ENCODE results near the gene A1BG.
A peak's percentile ranks its signal among the peaks of the same experiment; 100 is the strongest.
"Not testable (repeated sequence)": the region's sequence is repeated elsewhere in the genome, so short reads cannot be mapped to it uniquely, and the experiment has no call there.

The A1BG gene

GRCh38 chr19:58325311-58326022, 27.8 kb downstream of the A1BG start:
- H3K27ac Mint-ChIP-seq = no peak overlapping the region
- no peaks in the 10 kb centered on the region for H3K27me3 Mint-ChIP-seq

GRCh38 chr19:58319241-58319640, 34.1 kb downstream of the A1BG start:
- Mint-ChIP-seq H3K36me3 (peaks cover 11% of the 10 kb centered on the region), H3K27ac (no peak overlapping the region), H3K4me1 (no peaks in the 10 kb centered on the region), H3K27me3 (no peaks in the 10 kb centered on the region), H3K4me3 (no peak overlapping the region), H3K9me3 (no peaks in the 10 kb centered on the region)
- ATAC-seq (ENCODE audit: low read depth) = no peak
- no peak for DNase-seq (ENCODE audit: low spot score in 2 of 2)

More at GRCh38 chr19:58325311-58326022, 27.8 kb downstream of the A1BG start:
- Mint-ChIP-seq H3K4me1 (peaks cover 2% of the 10 kb centered on the region), H3K4me3 (no peak overlapping the region), H3K9me3 (no peaks in the 10 kb centered on the region), H3K36me3 (peaks cover 5% of the 10 kb centered on the region)
- ATAC-seq (ENCODE audit: low read depth) (no peak), DNase-seq (ENCODE audit: low spot score in 2 of 2) (no peak)

GRCh38 chr19:58318297-58318696, 35.0 kb downstream of the A1BG start:
- no peaks in the 10 kb centered on the region for H3K9me3 Mint-ChIP-seq
- H3K36me3 Mint-ChIP-seq = peaks cover 16% of the 10 kb centered on the region
- no peak overlapping the region for H3K27ac Mint-ChIP-seq
- DNase-seq (ENCODE audit: low spot score in 2 of 2) = no peak
- no peaks in the 10 kb centered on the region for H3K4me1 Mint-ChIP-seq
- no peak for ATAC-seq (ENCODE audit: low read depth)
- H3K4me3 Mint-ChIP-seq = no peak overlapping the region
- H3K27me3 Mint-ChIP-seq = no peaks in the 10 kb centered on the region

GRCh38 chr19:58317476-58318072, 35.7 kb downstream of the A1BG start:
- no peak overlapping the region for H3K4me3 Mint-ChIP-seq
- peaks cover 17% of the 10 kb centered on the region for H3K36me3 Mint-ChIP-seq
- no peaks in the 10 kb centered on the region for H3K27me3 Mint-ChIP-seq
- ATAC-seq (ENCODE audit: low read depth) = no peak
- no peaks in the 10 kb centered on the region for H3K9me3 Mint-ChIP-seq
- H3K4me1 Mint-ChIP-seq = no peaks in the 10 kb centered on the region
- DNase-seq (ENCODE audit: low spot score in 2 of 2) = no peak
- H3K27ac Mint-ChIP-seq = no peak overlapping the region

GRCh38 chr19:58315580-58315979, 37.7 kb downstream of the A1BG start:
- Mint-ChIP-seq H3K27me3 (no peaks in the 10 kb centered on the region), H3K4me1 (peaks cover 3% of the 10 kb centered on the region), H3K36me3 (peaks cover 29% of the 10 kb centered on the region), H3K9me3 (no peaks in the 10 kb centered on the region), H3K4me3 (no peak overlapping the region), H3K27ac (no peak overlapping the region)
- DNase-seq (ENCODE audit: low spot score in 2 of 2) (no peak), ATAC-seq (ENCODE audit: low read depth) (no peak)

- Mint-ChIP-seq H3K4me3 (no peak overlapping the region), H3K36me3 (peaks cover 52% of the 10 kb centered on the region), H3K27ac (no peak overlapping the region), H3K4me1 (peaks cover 6% of the 10 kb centered on the region), H3K9me3 (no peaks in the 10 kb centered on the region), H3K27me3 (no peaks in the 10 kb centered on the region)
- DNase-seq (ENCODE audit: low spot score in 2 of 2) = no peak
- no peak for ATAC-seq (ENCODE audit: low read depth)
These were observed 41.9 kb downstream of the A1BG start for GRCh38 chr19:58311345-58311865.

GRCh38 chr19:58310685-58311084, 42.6 kb downstream of the A1BG start:
- Mint-ChIP-seq H3K4me1 (peaks cover 12% of the 10 kb centered on the region), H3K36me3 (peaks cover 54% of the 10 kb centered on the region)
- not testable (repeated sequence) for H3K27me3 Mint-ChIP-seq; ATAC-seq (ENCODE audit: low read depth); DNase-seq (ENCODE audit: low spot score in 2 of 2); H3K9me3 Mint-ChIP-seq; H3K4me3 Mint-ChIP-seq; H3K27ac Mint-ChIP-seq

- Mint-ChIP-seq H3K4me3 (peak overlapping the region; percentile 8), H3K9me3 (no peaks in the 10 kb centered on the region), H3K27me3 (no peaks in the 10 kb centered on the region), H3K4me1 (peaks cover 17% of the 10 kb centered on the region), H3K36me3 (peaks cover 43% of the 10 kb centered on the region), H3K27ac (no peak overlapping the region)
- DNase-seq (ENCODE audit: low spot score in 2 of 2) = no peak
- no peak for ATAC-seq (ENCODE audit: low read depth)
These were observed 45.6 kb downstream of the A1BG start for GRCh38 chr19:58307736-58308135.

GRCh38 chr19:58305932-58306323, 47.4 kb downstream of the A1BG start:
- H3K4me1 Mint-ChIP-seq = peaks cover 15% of the 10 kb centered on the region

GRCh38 chr19:58305065-58305931, 48.0 kb downstream of the A1BG start, which contains the start of gene ERVK3-1:
ERVK3-1 (plus strand) TSS chr19:58305377; CDS start chr19:58312169, 6,792 bp downstream.
- H3K4me3 Mint-ChIP-seq = peak within 1 kb of the TSS; percentile 99
- no peaks in the 10 kb centered on the region for H3K9me3 Mint-ChIP-seq
- peak; percentile 91 for ATAC-seq (ENCODE audit: low read depth)
- H3K4me1 Mint-ChIP-seq = peaks cover 15% of the 10 kb centered on the region
- peaks cover 37% of the 10 kb centered on the region for H3K36me3 Mint-ChIP-seq
- H3K27ac Mint-ChIP-seq = peak within 1 kb of the TSS; percentile 99
- H3K27me3 Mint-ChIP-seq = no peaks in the 10 kb centered on the region
- peak; percentile 84 to 92 for DNase-seq (ENCODE audit: low spot score in 2 of 2)

More at GRCh38 chr19:58305932-58306323, 47.4 kb downstream of the A1BG start:
- no peak for ATAC-seq (ENCODE audit: low read depth)
- Mint-ChIP-seq H3K4me3 (peak overlapping the region; percentile 99), H3K36me3 (peaks cover 34% of the 10 kb centered on the region), H3K27me3 (no peaks in the 10 kb centered on the region), H3K9me3 (no peaks in the 10 kb centered on the region), H3K27ac (peak overlapping the region; percentile 99)
- DNase-seq (ENCODE audit: low spot score in 2 of 2) = peak; percentile 19 to 27

- H3K4me1 Mint-ChIP-seq = peaks cover 15% of the 10 kb centered on the region
- H3K27ac Mint-ChIP-seq = peak overlapping the region; percentile 99
- peaks cover 35% of the 10 kb centered on the region for H3K36me3 Mint-ChIP-seq
- ATAC-seq (ENCODE audit: low read depth) = no peak
- DNase-seq (ENCODE audit: low spot score in 2 of 2) = no peak
- no peaks in the 10 kb centered on the region for H3K27me3 Mint-ChIP-seq
- peak overlapping the region; percentile 99 for H3K4me3 Mint-ChIP-seq
- no peaks in the 10 kb centered on the region for H3K9me3 Mint-ChIP-seq
These were observed 48.6 kb downstream of the A1BG start for GRCh38 chr19:58304748-58305064.

- H3K4me1 Mint-ChIP-seq = peaks cover 15% of the 10 kb centered on the region
These were observed 49.0 kb downstream of the A1BG start for GRCh38 chr19:58304255-58304654.

GRCh38 chr19:58300620-58301019, 52.7 kb downstream of the A1BG start:
- Mint-ChIP-seq H3K36me3 (peaks cover 27% of the 10 kb centered on the region), H3K9me3 (no peaks in the 10 kb centered on the region), H3K27ac (no peak overlapping the region), H3K4me3 (no peak overlapping the region), H3K4me1 (peaks cover 6% of the 10 kb centered on the region), H3K27me3 (no peaks in the 10 kb centered on the region)
- DNase-seq (ENCODE audit: low spot score in 2 of 2) (no peak), ATAC-seq (ENCODE audit: low read depth) (no peak)

More at GRCh38 chr19:58304255-58304654, 49.0 kb downstream of the A1BG start:
- DNase-seq (ENCODE audit: low spot score in 2 of 2) (no peak), ATAC-seq (ENCODE audit: low read depth) (no peak)
- peak overlapping the region; percentile 99 for H3K4me3 Mint-ChIP-seq
- peak overlapping the region; percentile 99 for H3K27ac Mint-ChIP-seq
- H3K27me3 Mint-ChIP-seq = no peaks in the 10 kb centered on the region
- peaks cover 33% of the 10 kb centered on the region for H3K36me3 Mint-ChIP-seq
- no peaks in the 10 kb centered on the region for H3K9me3 Mint-ChIP-seq

GRCh38 chr19:58296104-58296503, 57.2 kb downstream of the A1BG start:
- H3K27me3 Mint-ChIP-seq = no peaks in the 10 kb centered on the region
- H3K4me1 Mint-ChIP-seq = peaks cover 3% of the 10 kb centered on the region
- H3K27ac Mint-ChIP-seq = no peak overlapping the region
- peaks cover 50% of the 10 kb centered on the region for H3K36me3 Mint-ChIP-seq
- H3K9me3 Mint-ChIP-seq = peaks cover 8% of the 10 kb centered on the region
- ATAC-seq (ENCODE audit: low read depth) (no peak), DNase-seq (ENCODE audit: low spot score in 2 of 2) (no peak)
- H3K4me3 Mint-ChIP-seq = no peak overlapping the region
